Endothelial cell of umbilical vein (primary cell): ENCODE results near the gene TUBA1C. TPM values are rescaled to one million over a fixed set of nuclear protein-coding genes. Genes with fewer than 3 reads are reported as not detected.

Experiments used
- BruUV-seq: library from RNA; stranded (reverse); fragments of 400-500 nt; replicated peaks from 2 replicates; lab custom pipeline; 2021; lab: Mats Ljungman, UMichigan
- CTCF ChIA-PET: fragments of 300-600, 350-600 bp; sonication (Branson Sonifier 250); formaldehyde crosslinking; loops from one replicate; lab custom pipeline; 2021; ENCODE audit warnings: antibody characterized with exemption, inconsistent platforms; lab: Charles Lee
- POLR2A ChIA-PET: fragments of 300-600, 350-600 bp; sonication (Branson Sonifier 250); formaldehyde crosslinking; loops from one replicate; lab custom pipeline; 2021; ENCODE audit warnings: antibody characterized with exemption, inconsistent platforms; lab: Charles Lee
- DNase-seq: peaks from one replicate; pipeline ENCODE4 v3.0.0-alpha.2; 2011; ENCODE audit warnings: low read depth, low spot score
- FAIRE-seq: peaks from 2 replicates; lab custom pipeline; 2011; peaks lifted over from hg19 to GRCh38; lab: Jason Lieb, UNC
- H2AFZ ChIP-seq: 2 replicates; pipeline ENCODE4 v1.6.0; 2012; ENCODE audit warnings: low read depth, low read length, control low read depth, inconsistent platforms
- H3K27ac ChIP-seq: 2 replicates; pipeline ENCODE4 v1.5.1; 2011; ENCODE audit warnings: low read depth, mild to moderate bottlenecking, control low read depth, low read length, moderate library complexity; ENCODE audit not compliant: insufficient read depth
- H3K27me3 ChIP-seq, 2 experiments: 2 replicates each; pipeline versions ENCODE4 v1.6.0 to v1.6.1; 2011; ENCODE audit warnings: low read length in 2 of 2, mixed read lengths in 1 of 2; ENCODE audit not compliant: control insufficient read depth in 2 of 2, insufficient read depth in 2 of 2
- H3K36me3 ChIP-seq, 2 experiments: 2 replicates in 1 of 2; 3 replicates in 1 of 2; pipeline ENCODE4 v1.5.1; 2011; ENCODE audit warnings: low read length in 2 of 2, mild to moderate bottlenecking in 1 of 2, moderate library complexity in 1 of 2; ENCODE audit not compliant: control insufficient read depth in 2 of 2, insufficient read depth in 2 of 2; ENCODE audit errors: extremely low read depth in 1 of 2
- H3K4me1 ChIP-seq: 3 replicates; pipeline ENCODE4 v1.5.1; 2011; ENCODE audit warnings: mild to moderate bottlenecking, low read length; ENCODE audit not compliant: control insufficient read depth, insufficient read depth; ENCODE audit errors: extremely low read depth
- H3K4me2 ChIP-seq: 2 replicates; pipeline ENCODE4 v1.6.1; 2011; ENCODE audit warnings: low read length, control low read depth, mixed read lengths; ENCODE audit not compliant: insufficient read depth
- H3K4me3 ChIP-seq, 3 experiments: fragments of 200-600 bp in 1 of 3; sonication (generic), shearing (Covaris generic) in 1 of 3; replicated peaks in 1 of 3; 2 replicates each; pipeline ENCODE4 v1.5.1; 2011 to 2016; ENCODE audit warnings: control low read depth in 3 of 3, low read length in 3 of 3, mild to moderate bottlenecking in 2 of 3, inconsistent platforms in 1 of 3, low read depth in 1 of 3, moderate library complexity in 1 of 3; ENCODE audit not compliant: insufficient read depth in 1 of 3
- H3K79me2 ChIP-seq: 2 replicates; pipeline ENCODE4 v1.6.0; 2012; ENCODE audit warnings: low read length, inconsistent platforms; ENCODE audit not compliant: control insufficient read depth, insufficient read depth
- H3K9ac ChIP-seq: replicated peaks from 2 replicates; pipeline ENCODE3; 2011; ENCODE audit warnings: low read length, control low read depth; ENCODE audit not compliant: insufficient read depth; ENCODE audit errors: extremely low read depth
- H3K9me1 ChIP-seq: replicated peaks from 3 replicates; pipeline ENCODE4 v1.6.0; 2011; ENCODE audit warnings: mild to moderate bottlenecking, low read length; ENCODE audit not compliant: control insufficient read depth, insufficient read depth; ENCODE audit errors: extremely low read depth
- H3K9me3 ChIP-seq: replicated peaks from 2 replicates; pipeline ENCODE4 v1.5.1; 2012; ENCODE audit warnings: low read length, inconsistent platforms; ENCODE audit not compliant: control insufficient read depth, insufficient read depth
- H4K20me1 ChIP-seq: replicated peaks from 2 replicates; pipeline ENCODE3; 2011; ENCODE audit warnings: mild to moderate bottlenecking, low read length; ENCODE audit not compliant: control insufficient read depth, insufficient read depth; ENCODE audit errors: extremely low read depth
- CTCF ChIP-seq, 2 donors: IDR thresholded peaks; 1 replicate in 1 of 2; 2 replicates in 1 of 2; pipeline ENCODE4 v1.5.1; 2011; ENCODE audit warnings: low read length in 2 of 2, mild to moderate bottlenecking in 2 of 2, moderate library complexity in 2 of 2, control low read depth in 1 of 2, inconsistent platforms in 1 of 2, low read depth in 1 of 2; ENCODE audit not compliant: insufficient read depth in 1 of 2; ENCODE audit errors: extremely low read depth in 1 of 2
- JUN ChIP-seq: IDR thresholded peaks from 2 replicates; pipeline ENCODE4 v1.6.1; 2011; ENCODE audit warnings: borderline replicate concordance, low read depth; ENCODE audit not compliant: insufficient read length, insufficient read depth
- dilution Hi-C: fragments of 300-500 bp; cut with MboI; formaldehyde crosslinking; loops from one replicate; pipeline ENCODE4 v1.15.0; 2019; ENCODE audit warnings: low sequenced_read_pairs; ENCODE audit not compliant: extremely low pct_ligation_motif_present
- intact Hi-C: fragments of 100-400 bp; cut with micrococcal nuclease; formaldehyde crosslinking; loops from one replicate; pipeline ENCODE4 v1.10.0; 2022
- polyA plus RNA-seq, 4 experiments: library from polyadenylated mRNA; depleted of rRNA in 3 of 4; stranded (reverse) in 3 of 4; unstranded in 1 of 4; fragments of >200 nt; gene quantifications; 2 replicates each; pipeline versions ENCODE4 v1.2.1 to v1.2.3, GENCODE V29; 2011 to 2012; ENCODE audit warnings: missing spikeins in 1 of 4
- total RNA-seq: library from RNA; stranded (reverse); gene quantifications from 2 replicates; pipeline ENCODE4 v1.2.3, GENCODE V29; 2021

The TUBA1C gene
- total and polyA plus RNA-seq, 2 donors (not counting 3 experiments of a cell fraction or from before 2014, with no cell fraction given) = 515 to 2,063 TPM

DNA sequence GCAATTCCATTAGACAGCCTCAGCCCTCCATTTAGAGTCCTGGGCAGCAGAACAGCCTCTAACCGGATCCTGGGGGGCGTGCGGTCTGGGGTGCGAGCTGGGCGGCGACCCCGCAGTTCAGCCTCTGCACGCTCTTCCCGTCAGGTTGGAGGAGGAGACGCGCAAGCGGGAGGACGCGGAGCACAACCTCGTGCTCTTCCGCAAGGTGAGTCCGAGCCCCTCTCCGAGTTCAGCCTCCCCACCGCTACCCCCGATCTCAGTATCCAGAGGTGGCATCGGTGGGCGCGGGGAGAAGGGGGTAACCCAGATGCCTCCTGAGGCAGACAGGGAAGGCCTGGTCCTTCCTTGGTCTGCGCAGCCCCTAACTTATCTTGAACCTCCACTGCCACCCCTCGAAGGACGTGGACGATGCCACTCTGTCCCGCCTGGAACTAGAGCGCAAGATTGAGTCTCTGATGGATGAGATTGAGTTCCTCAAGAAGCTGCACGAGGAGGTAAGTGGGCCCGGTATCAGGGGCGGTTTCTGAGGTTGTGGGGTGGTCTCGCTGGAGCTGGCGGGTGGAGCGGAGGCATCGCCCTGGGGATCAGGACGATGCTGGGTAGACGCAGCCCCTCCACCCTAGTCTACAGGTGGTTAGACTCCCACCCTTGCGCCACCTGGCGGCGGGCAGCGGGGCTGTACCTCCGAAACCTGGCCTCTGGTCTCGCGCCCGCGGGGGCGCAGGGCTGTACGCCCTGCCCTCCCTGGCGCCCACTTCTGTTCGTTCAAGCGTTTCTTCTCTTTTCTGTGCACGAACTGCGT is 31.4 kb downstream of the TUBA1C start:
- dilution Hi-C loops = no loop called here
- Histone ChIP-seq H3K4me2 (no peak overlapping the region), H3K9ac (no peak overlapping the region)

More for the DNA sequence above, 31.4 kb downstream of the TUBA1C start:
- DNase-seq (no peak), FAIRE-seq (no peak)
- intact Hi-C loops = no loop called here
- TF ChIP-seq JUN (no peak), CTCF (IDR thresholded peaks at IDR 0.05; ENCODE audit: extremely low read depth in 1 of 2, insufficient read depth in 1 of 2, low read depth in 1 of 2, low read length in 2 of 2) (peak; percentile 73 to 82)
- peaks cover 32 to 42% of the 10 kb centered on the region in 2 experiments for H3K27me3 ChIP-seq
- no peaks in the 10 kb centered on the region for H3K9me3 ChIP-seq
- no peak overlapping the region for H3K27ac ChIP-seq
- no TSS peak for BruUV-seq
- H3K4me1 ChIP-seq = peaks cover 3% of the 10 kb centered on the region
- ChIA-PET CTCF (interaction anchor here (0.6 to 12.9 kb wide), 22 partner anchors 8 to 314 kb away, joined by 3 to 173 read pairs (median 4); partner anchors contain the start of genes DNAJC22 and TROAP), POLR2A (no interaction called here)
- no peaks in the 10 kb centered on the region for H3K36me3 ChIP-seq
- no peaks in the 10 kb centered on the region for H3K9me1 ChIP-seq
- no peaks in the 10 kb centered on the region for H4K20me1 ChIP-seq
- H3K4me3 ChIP-seq = no peak overlapping the region
- H2AFZ ChIP-seq = no peak overlapping the region
- no peaks in the 10 kb centered on the region for H3K79me2 ChIP-seq
